Tibial artery (tissue), 4 donors: ENCODE results near the gene CHP2.

Source experiments
- DNase-seq, 2 donors: peaks; one replicate each; pipeline ENCODE4 v3.0.0-alpha.2; 2019
- H3K27ac ChIP-seq, 2 donors: fragments of 200-600 bp; sonication (generic) in 1 of 2; 1 replicate in 1 of 2; 2 replicates in 1 of 2; pipeline ENCODE4 v1.5.1; 2018 to 2019; ENCODE audit warnings: mild to moderate bottlenecking in 1 of 2
- H3K27me3 ChIP-seq, 2 donors: fragments of 200-600 bp; sonication (generic) in 1 of 2; one replicate each; pipeline versions ENCODE4 v1.5.1 to v1.6.0; 2016 to 2019
- H3K36me3 ChIP-seq, 3 donors: fragments of 200-600 bp; sonication (generic) in 2 of 3; one replicate each; pipeline ENCODE4 v1.5.1; 2016 to 2019; ENCODE audit warnings: mild to moderate bottlenecking in 2 of 3
- H3K4me1 ChIP-seq, 4 donors: fragments of 200-600 bp; sonication (generic) in 2 of 4; 1 replicate in 3 of 4; 2 replicates in 1 of 4; pipeline ENCODE4 v1.5.1; 2016 to 2019
- H3K4me3 ChIP-seq, 2 donors: fragments of 200-600 bp; sonication (generic) in 1 of 2; 1 replicate in 1 of 2; 2 replicates in 1 of 2; pipeline ENCODE4 v1.5.1; 2018 to 2019; ENCODE audit warnings: mild to moderate bottlenecking in 2 of 2
- H3K9me3 ChIP-seq, 3 donors: fragments of 200-600 bp; sonication (generic) in 1 of 3; one replicate each; pipeline ENCODE4 v1.5.1; 2016 to 2019
- CTCF ChIP-seq, 2 experiments: fragments of 200-600 bp in 1 of 2; fragments of 450-650 bp in 1 of 2; IDR thresholded peaks; one replicate each; pipeline ENCODE4 v1.5.1; 2017 to 2019; ENCODE audit warnings: antibody characterized with exemption in 2 of 2, mild to moderate bottlenecking in 1 of 2, moderate library complexity in 1 of 2
- intact Hi-C: fragments of 100-400 bp; cut with DNase I; formaldehyde crosslinking; loops from one replicate; pipeline ENCODE4 v1.15.0; 2023; ENCODE audit warnings: low total_unique reads

The CHP2 gene

GRCh38 chr16:23753908-23754593, 775 bp upstream of the CHP2 start:
- H3K27ac ChIP-seq: no peak overlapping the region
- intact Hi-C loops: no loop called here
- H3K9me3 ChIP-seq: no peaks in the 10 kb centered on the region
- H3K4me3 ChIP-seq: no peak overlapping the region
- no peak for DNase-seq
- H3K36me3 ChIP-seq: no peaks in the 10 kb centered on the region
- H3K27me3 ChIP-seq: peaks cover 0 to 41% of the 10 kb centered on the region in 2 donors
- peaks cover 0 to 13% (median 8%) of the 10 kb centered on the region in 4 donors for H3K4me1 ChIP-seq
- TF ChIP-seq CTCF (IDR thresholded peaks at IDR 0.05): no peak

GRCh38 chr16:23755484-23755809, 621 bp downstream of the CHP2 start:
- Histone ChIP-seq H3K4me1 (peaks cover 0 to 13% (median 8%) of the 10 kb centered on the region in 4 donors), H3K9me3 (no peaks in the 10 kb centered on the region), H3K27me3 (peaks cover 0 to 41% of the 10 kb centered on the region in 2 donors), H3K36me3 (no peaks in the 10 kb centered on the region), H3K4me3 (no peak overlapping the region), H3K27ac (no peak overlapping the region)
- intact Hi-C loops: no loop called here
- DNase-seq: no peak
- no peak for TF ChIP-seq CTCF (IDR thresholded peaks at IDR 0.05)

GRCh38 chr16:23757116-23757515, 2.3 kb downstream of the CHP2 start:
- no peak overlapping the region for H3K4me3 ChIP-seq
- H3K27me3 ChIP-seq: peaks cover 0 to 41% of the 10 kb centered on the region in 2 donors
- H3K36me3 ChIP-seq: no peaks in the 10 kb centered on the region

GRCh38 chr16:23757937-23758619, 3.3 kb downstream of the CHP2 start:
- peaks cover 0 to 13% (median 8%) of the 10 kb centered on the region in 4 donors for H3K4me1 ChIP-seq
- no peak for TF ChIP-seq CTCF (IDR thresholded peaks at IDR 0.05)
- peaks cover 0 to 41% of the 10 kb centered on the region in 2 donors for H3K27me3 ChIP-seq
- H3K4me3 ChIP-seq: no peak overlapping the region
- DNase-seq: no peak
- intact Hi-C loops: no loop called here
- H3K36me3 ChIP-seq: no peaks in the 10 kb centered on the region
- H3K9me3 ChIP-seq: no peaks in the 10 kb centered on the region
- H3K27ac ChIP-seq: no peak overlapping the region

More at GRCh38 chr16:23757116-23757515, 2.3 kb downstream of the CHP2 start:
- Histone ChIP-seq H3K27ac (no peak overlapping the region), H3K4me1 (peaks cover 0 to 13% (median 8%) of the 10 kb centered on the region in 4 donors), H3K9me3 (no peaks in the 10 kb centered on the region)
- intact Hi-C loops: no loop called here
- TF ChIP-seq CTCF (IDR thresholded peaks at IDR 0.05): no peak
- no peak for DNase-seq

- intact Hi-C loops: no loop called here
- Histone ChIP-seq H3K27me3 (no peaks in the 10 kb centered on the region), H3K4me1 (no peaks in the 10 kb centered on the region), H3K36me3 (no peaks in the 10 kb centered on the region), H3K9me3 (no peaks in the 10 kb centered on the region), H3K4me3 (no peak overlapping the region), H3K27ac (no peak overlapping the region)
- DNase-seq: no peak
- TF ChIP-seq CTCF (IDR thresholded peaks at IDR 0.05): no peak
These were observed 11.1 kb downstream of the CHP2 start for GRCh38 chr16:23765933-23766332.
